H9 (cell line): ENCODE results near the gene ICE1. TPM values are rescaled to one million over a fixed set of nuclear protein-coding genes. Genes with fewer than 3 reads are reported as not detected.

Experiments
- DNase-seq: peaks from one replicate; pipeline ENCODE4 v3.0.0-alpha.2; 2017
- H2AFZ ChIP-seq: one replicate; pipeline ENCODE4 v1.6.1; 2013; ENCODE audit warnings: mild to moderate bottlenecking, low read length, control low read depth, moderate library complexity
- H2AK5ac ChIP-seq: 2 replicates; pipeline ENCODE4 v1.6.1; 2013; ENCODE audit warnings: low read length, control low read depth, mixed read lengths; ENCODE audit not compliant: insufficient read length
- H2BK120ac ChIP-seq: one replicate; pipeline ENCODE4 v1.6.1; 2013; ENCODE audit warnings: low read depth, mild to moderate bottlenecking, low read length, control low read depth, inconsistent platforms; ENCODE audit not compliant: poor library complexity, severe bottlenecking
- H2BK12ac ChIP-seq: 2 replicates; pipeline ENCODE4 v1.6.1; 2013; ENCODE audit warnings: low read length, control low read depth, mixed read lengths, low read depth; ENCODE audit not compliant: insufficient read length
- H2BK15ac ChIP-seq: 2 replicates; pipeline ENCODE4 v1.6.1; 2013; ENCODE audit warnings: low read depth, low read length, control low read depth
- H2BK20ac ChIP-seq: one replicate; pipeline ENCODE4 v1.6.1; 2013; ENCODE audit warnings: low read depth, mild to moderate bottlenecking, low read length, control low read depth, inconsistent platforms; ENCODE audit not compliant: poor library complexity, severe bottlenecking
- H2BK5ac ChIP-seq: 2 replicates; pipeline ENCODE4 v1.6.1; 2013; ENCODE audit warnings: low read length, control low read depth, mixed read lengths; ENCODE audit not compliant: insufficient read length
- H3K14ac ChIP-seq: 2 replicates; pipeline ENCODE4 v1.6.1; 2013; ENCODE audit warnings: low read length, control low read depth; ENCODE audit not compliant: insufficient read depth
- H3K18ac ChIP-seq: 2 replicates; pipeline ENCODE4 v1.6.1; 2013; ENCODE audit warnings: low read depth, mild to moderate bottlenecking, mixed read lengths, low read length, control low read depth; ENCODE audit not compliant: insufficient read length
- H3K23ac ChIP-seq: 2 replicates; pipeline ENCODE4 v1.6.1; 2013; ENCODE audit warnings: low read length, control low read depth, mixed read lengths, low read depth; ENCODE audit not compliant: insufficient read length
- H3K23me2 ChIP-seq: 2 replicates; pipeline ENCODE4 v1.6.1; 2013; ENCODE audit warnings: low read depth, mild to moderate bottlenecking, mixed read lengths, low read length, control low read depth; ENCODE audit not compliant: insufficient read length, poor library complexity, severe bottlenecking
- H3K27ac ChIP-seq: 2 replicates; pipeline ENCODE4 v1.5.1; 2013; ENCODE audit warnings: low read length, control low read depth, mixed read lengths, low read depth; ENCODE audit not compliant: insufficient read length
- H3K27me3 ChIP-seq: 2 replicates; pipeline ENCODE4 v1.6.1; 2013; ENCODE audit warnings: low read length, control low read depth, inconsistent platforms; ENCODE audit not compliant: insufficient read depth
- H3K4ac ChIP-seq: 2 replicates; pipeline ENCODE4 v1.6.1; 2013; ENCODE audit warnings: low read depth, mild to moderate bottlenecking, control low read depth, inconsistent platforms, low read length, moderate library complexity
- H3K4me1 ChIP-seq: 2 replicates; pipeline ENCODE4 v1.6.1; 2013; ENCODE audit warnings: low read length, control low read depth, inconsistent platforms; ENCODE audit not compliant: insufficient read depth
- H3K4me2 ChIP-seq: 2 replicates; pipeline ENCODE4 v1.6.1; 2013; ENCODE audit warnings: low read length, control low read depth, mixed read lengths; ENCODE audit not compliant: insufficient read length, insufficient read depth
- H3K56ac ChIP-seq: 2 replicates; pipeline ENCODE4 v1.6.1; 2013; ENCODE audit warnings: low read depth, mild to moderate bottlenecking, mixed read lengths, low read length, control low read depth; ENCODE audit not compliant: insufficient read length
- H3K79me1 ChIP-seq: 2 replicates; pipeline ENCODE4 v1.6.1; 2013; ENCODE audit warnings: low read depth, mild to moderate bottlenecking, moderate library complexity, low read length, control low read depth, inconsistent platforms; ENCODE audit not compliant: insufficient read depth, poor library complexity, severe bottlenecking
- H3K79me2 ChIP-seq: 2 replicates; pipeline ENCODE4 v1.6.1; 2013; ENCODE audit warnings: low read length, control low read depth, inconsistent platforms; ENCODE audit not compliant: insufficient read depth
- H3K9ac ChIP-seq: 2 replicates; pipeline ENCODE4 v1.6.1; 2013; ENCODE audit warnings: low read length, control low read depth, mixed read lengths; ENCODE audit not compliant: insufficient read length; ENCODE audit errors: extremely low read depth
- H3K9me3 ChIP-seq: one replicate; pipeline ENCODE4 v1.6.1; 2013; ENCODE audit warnings: low read depth, low read length, inconsistent platforms; ENCODE audit not compliant: control insufficient read depth
- H3T11ph ChIP-seq: one replicate; pipeline ENCODE4 v1.6.1; 2013; ENCODE audit warnings: mild to moderate bottlenecking, low read length, control low read depth, inconsistent platforms
- H4K20me1 ChIP-seq: one replicate; pipeline ENCODE4 v1.6.1; 2013; ENCODE audit not compliant: control insufficient read depth, insufficient read length, insufficient read depth
- H4K5ac ChIP-seq: 2 replicates; pipeline ENCODE4 v1.6.1; 2013; ENCODE audit warnings: low read depth, mild to moderate bottlenecking, mixed read lengths, low read length, control low read depth; ENCODE audit not compliant: insufficient read length
- H4K8ac ChIP-seq: replicated peaks from 2 replicates; pipeline ENCODE4 v1.6.1; 2013; ENCODE audit warnings: low read length, control low read depth, mixed read lengths, low read depth; ENCODE audit not compliant: insufficient read length
- H4K91ac ChIP-seq: 2 replicates; pipeline ENCODE4 v1.6.1; 2013; ENCODE audit warnings: low read depth, mild to moderate bottlenecking, moderate library complexity, mixed read lengths, low read length, control low read depth; ENCODE audit not compliant: insufficient read length
- H3K27ac Mint-ChIP-seq, 3 experiments: 2 replicates in 2 of 3; 3 replicates in 1 of 3; pipeline ENCODE4 v1.8.0; 2020 to 2021; ENCODE audit warnings: mixed read lengths in 3 of 3, mild to moderate bottlenecking in 1 of 3, moderate library complexity in 1 of 3
- H3K27me3 Mint-ChIP-seq: 2 replicates; pipeline ENCODE4 v1.8.0; 2021; ENCODE audit warnings: low read depth, mild to moderate bottlenecking, moderate library complexity, mixed read lengths
- H3K36me3 Mint-ChIP-seq, 3 experiments: 2 replicates in 2 of 3; 3 replicates in 1 of 3; pipeline ENCODE4 v1.8.0; 2020 to 2021; ENCODE audit warnings: low read depth in 3 of 3, mixed read lengths in 3 of 3; ENCODE audit not compliant: insufficient read depth in 1 of 3
- H3K4me1 Mint-ChIP-seq, 2 experiments: 2 replicates each; pipeline ENCODE4 v1.8.0; 2020; ENCODE audit warnings: mixed read lengths in 2 of 2
- H3K4me3 Mint-ChIP-seq, 2 experiments: 2 replicates in 1 of 2; 3 replicates in 1 of 2; pipeline ENCODE4 v1.8.0; 2020 to 2021; ENCODE audit warnings: mild to moderate bottlenecking in 2 of 2, mixed read lengths in 2 of 2, moderate library complexity in 1 of 2
- H3K9me3 Mint-ChIP-seq, 2 experiments: 2 replicates in 1 of 2; 3 replicates in 1 of 2; pipeline ENCODE4 v1.8.0; 2020; ENCODE audit warnings: mild to moderate bottlenecking in 2 of 2, mixed read lengths in 2 of 2, moderate library complexity in 1 of 2
- CTCF ChIP-seq: fragments of 200-600 bp; sonication (generic); conservative IDR thresholded peaks from 3 replicates; pipeline ENCODE4 v1.8.0; 2021; ENCODE audit warnings: antibody characterized with exemption, mild to moderate bottlenecking
- WGBS: extraction: QIAGEN DNeasy Blood & Tissue Kit; methylation state at CpG from one replicate; pipeline ENCODE4 v1.1.7; 2013; ENCODE audit warnings: missing lambda C conversion rate, low lambda C conversion rate, mixed read lengths; ENCODE audit not compliant: insufficient read length; ENCODE audit errors: extremely low coverage; 5-methylcytosine and 5-hydroxymethylcytosine counted together
- total RNA-seq: library from RNA; stranded (reverse); gene quantifications from 2 replicates; pipeline ENCODE4 v1.2.1, GENCODE V29; 2021

ICE1 gene
- total RNA-seq, 1 experiment from 2014 or later: 45.1 TPM

GRCh38 chr5:5533927-5534326 lies 111.5 kb downstream of the ICE1 start:
- H3K4me3 Mint-ChIP-seq: no peak overlapping the region
- peaks cover 15% of the 10 kb centered on the region for H3K27me3 Mint-ChIP-seq
- no peaks in the 10 kb centered on the region for H3K27me3 ChIP-seq
- H3K27ac Mint-ChIP-seq: no peak overlapping the region
- H2BK15ac ChIP-seq: no peak overlapping the region
- no peak overlapping the region for H2BK20ac ChIP-seq
- no peak overlapping the region for H2BK120ac ChIP-seq
- 0 out of 2 replicates have a peak, but pooled peaks cover 2% of the 10 kb centered on the region for H3K4me1 ChIP-seq
- H3K4ac ChIP-seq: no peak overlapping the region
- no peak overlapping the region for H3K27ac ChIP-seq
- H3K23me2 ChIP-seq: no peaks in the 10 kb centered on the region
- no peak overlapping the region for H2AFZ ChIP-seq
- no peak overlapping the region for H3K56ac ChIP-seq
- DNase-seq: no peak
- no peak overlapping the region for H2AK5ac ChIP-seq
- peaks cover 24 to 34% of the 10 kb centered on the region in 2 experiments for H3K4me1 Mint-ChIP-seq
- H3T11ph ChIP-seq: no peak overlapping the region
- H2BK5ac ChIP-seq: no peak overlapping the region
- H3K79me1 ChIP-seq: no peaks in the 10 kb centered on the region
- H4K8ac ChIP-seq: no peak overlapping the region
- no peak overlapping the region for H3K14ac ChIP-seq
- H2BK12ac ChIP-seq: no peak overlapping the region
- H3K36me3 Mint-ChIP-seq: peaks cover 0 to 2% (median 2%) of the 10 kb centered on the region in 3 experiments; a peak in 3 of 7 replicates
- H3K9ac ChIP-seq: no peak overlapping the region
- no peak overlapping the region for H3K18ac ChIP-seq
- WGBS: no CpG with 5 or more reads among the region's 9 CpGs
- H4K20me1 ChIP-seq: no peaks in the 10 kb centered on the region
- H3K9me3 ChIP-seq: no peaks in the 10 kb centered on the region
- H4K5ac ChIP-seq: no peak overlapping the region
- H3K79me2 ChIP-seq: no peaks in the 10 kb centered on the region
- no peak overlapping the region for H3K4me2 ChIP-seq
- peaks cover 2 to 6% of the 10 kb centered on the region in 2 experiments; a peak in 4 of 5 replicates for H3K9me3 Mint-ChIP-seq
- no peak for TF ChIP-seq CTCF
- H4K91ac ChIP-seq: no peak overlapping the region
- H3K23ac ChIP-seq: no peak overlapping the region
